Activated CD4-positive, CD25-positive, alpha-beta regulatory T cell treated with anti-CD3 and anti-CD28 coated beads, Interleukin-2, amount 50 U/mL, for 72 hours (primary cell): Measurements from ENCODE around the gene UBXN4.
A peak's percentile ranks its signal among the peaks of the same experiment; 100 is the strongest.
"Not testable (repeated sequence)": the region's sequence is repeated elsewhere in the genome, so short reads cannot be mapped to it uniquely, and the experiment has no call there.

Experiments
- DNase-seq: peaks from one replicate; pipeline ENCODE4 v3.0.0; 2021

Gene UBXN4

GRCh38 chr2:135773319-135773718 is 31.7 kb downstream of the UBXN4 start:
- no peak for DNase-seq

- no peak for DNase-seq
Measured at GRCh38 chr2:135773917-135774316, 32.3 kb downstream of the UBXN4 start.

GRCh38 chr2:135775420-135775819 is 33.8 kb downstream of the UBXN4 start:
- no peak for DNase-seq

- no peak for DNase-seq
Measured at GRCh38 chr2:135776367-135776766, 34.7 kb downstream of the UBXN4 start.

GRCh38 chr2:135782231-135782630 is 40.6 kb downstream of the UBXN4 start:
- no peak for DNase-seq

- no peak for DNase-seq
Measured at GRCh38 chr2:135783439-135783838, 41.8 kb downstream of the UBXN4 start.

GRCh38 chr2:135785032-135785431 is 43.4 kb downstream of the UBXN4 start:
- DNase-seq, result no peak

GRCh38 chr2:135786823-135787222 is 45.2 kb downstream of the UBXN4 start:
- no peak for DNase-seq

- no peak for DNase-seq
Measured at GRCh38 chr2:135790423-135790822, 48.8 kb downstream of the UBXN4 start.

GRCh38 chr2:135791418-135792190 is 49.9 kb downstream of the UBXN4 start:
- DNase-seq, result no peak

- DNase-seq, result no peak
Measured at GRCh38 chr2:135792401-135793150, 50.9 kb downstream of the UBXN4 start.

GRCh38 chr2:135795641-135796040 is 54.0 kb downstream of the UBXN4 start:
- not testable (repeated sequence) for DNase-seq

GRCh38 chr2:135796606-135797005 is 55.0 kb downstream of the UBXN4 start:
- DNase-seq, result no peak

- peak; percentile 79 for DNase-seq
Measured at GRCh38 chr2:135797497-135798274, 56.0 kb downstream of the UBXN4 start.

GRCh38 chr2:135798275-135798705 is 56.6 kb downstream of the UBXN4 start:
- no peak for DNase-seq

- no peak for DNase-seq
Measured at GRCh38 chr2:135798762-135799161, 57.1 kb downstream of the UBXN4 start.

GRCh38 chr2:135799738-135800137 is 58.1 kb downstream of the UBXN4 start:
- no peak for DNase-seq

- DNase-seq, result no peak
Measured at GRCh38 chr2:135800513-135801460, 59.1 kb downstream of the UBXN4 start.

GRCh38 chr2:135802350-135802749 is 60.7 kb downstream of the UBXN4 start:
- no peak for DNase-seq

- DNase-seq, result no peak
Measured at GRCh38 chr2:135803278-135803677, 61.6 kb downstream of the UBXN4 start.

GRCh38 chr2:135807874-135808273 is 66.2 kb downstream of the UBXN4 start:
- DNase-seq, result not testable (repeated sequence)

GRCh38 chr2:135812907-135813511 is 71.4 kb downstream of the UBXN4 start:
- no peak for DNase-seq
